ENCODE data around the gene SEMA3F. TPM values are rescaled to one million over a fixed set of nuclear protein-coding genes. Genes with fewer than 3 reads are reported as not detected.

SEMA3F gene
- total RNA-seq, 1 experiment from 2014 or later, result 69.6 TPM

GRCh38 chr3:50123394-50124051, 31.6 kb upstream of the SEMA3F start:
- BruUV-seq (replicated peaks), result no TSS peak
- DNase-seq (ENCODE audit: low read depth, low spot score) (no peak), ATAC-seq (no peak)
- no peaks in the 10 kb centered on the region for H3K36me3 ChIP-seq (ENCODE audit: control insufficient read depth, insufficient read depth, low read length)
- H3K4me1 ChIP-seq (ENCODE audit: control insufficient read depth, insufficient read depth, low read length), result peaks cover 40% of the 10 kb centered on the region
- ChIA-PET CTCF (interaction anchor here (1.0 kb wide), 1 partner anchor 148 kb away, joined by 3 read pairs; no protein-coding TSS in a partner anchor), POLR2A (no interaction called here)
- no peaks in the 10 kb centered on the region for H3K9me3 ChIP-seq (ENCODE audit: control insufficient read depth, insufficient read depth, low read depth, low read length)
- TF ChIP-seq POLR2AphosphoS5 (IDR thresholded peaks at IDR 0.05; ENCODE audit: low read depth, low read length) (no peak), TCF7L2 (IDR thresholded peaks at IDR 0.05; ENCODE audit: low read depth, low read length) (no peak), REST (IDR thresholded peaks at IDR 0.05; ENCODE audit: insufficient read depth in 1 of 2, low read depth in 2 of 2, low read length in 1 of 2) (no peak), SIN3A (IDR thresholded peaks at IDR 0.05; ENCODE audit: borderline replicate concordance, insufficient read depth, low read depth, low read length) (no peak), CTCF (IDR thresholded peaks at IDR 0.05) (no peak)
- H3K27ac ChIP-seq (ENCODE audit: low read length), result no peak overlapping the region; the same call in 1 of the 2 replicates
- no peak overlapping the region for H3K4me3 ChIP-seq (ENCODE audit: low read depth in 2 of 2, low read length in 2 of 2)
- no peaks in the 10 kb centered on the region for H3K27me3 ChIP-seq (ENCODE audit: control insufficient read depth, insufficient read depth, low read length)
- intact Hi-C loops (cut with micrococcal nuclease; ENCODE audit: unreplicated experiment), result no loop called here
- in situ Hi-C loops (cut with HindIII; ENCODE audit: low pct_unique_long_range_greater_than_20kb, low sequenced_read_pairs), result no loop called here

- Histone ChIP-seq H3K9me3 (ENCODE audit: control insufficient read depth, insufficient read depth, low read depth, low read length) (no peaks in the 10 kb centered on the region), H3K4me3 (ENCODE audit: low read depth in 2 of 2, low read length in 2 of 2) (no peak overlapping the region), H3K4me1 (ENCODE audit: control insufficient read depth, insufficient read depth, low read length) (peaks cover 40% of the 10 kb centered on the region), H3K36me3 (ENCODE audit: control insufficient read depth, insufficient read depth, low read length) (no peaks in the 10 kb centered on the region), H3K27ac (ENCODE audit: low read length) (no peak overlapping the region), H3K27me3 (ENCODE audit: control insufficient read depth, insufficient read depth, low read length) (no peaks in the 10 kb centered on the region)
- ChIA-PET POLR2A (no interaction called here), CTCF (interaction anchor here (0.6 to 1.0 kb wide), 2 partner anchors 102 to 148 kb away, joined by 3 read pairs; no protein-coding TSS in a partner anchor)
- peak; percentile 30 for ATAC-seq
- DNase-seq (ENCODE audit: low read depth, low spot score), result no peak
- in situ Hi-C loops (cut with HindIII; ENCODE audit: low pct_unique_long_range_greater_than_20kb, low sequenced_read_pairs) (no loop called here), intact Hi-C loops (cut with micrococcal nuclease; ENCODE audit: unreplicated experiment) (no loop called here)
- BruUV-seq (replicated peaks), result no TSS peak
- TF ChIP-seq SIN3A (IDR thresholded peaks at IDR 0.05; ENCODE audit: borderline replicate concordance, insufficient read depth, low read depth, low read length), result no peak
- no peak for TF ChIP-seq CTCF (IDR thresholded peaks at IDR 0.05)
- no peak for TF ChIP-seq POLR2AphosphoS5 (IDR thresholded peaks at IDR 0.05; ENCODE audit: low read depth, low read length)
- TF ChIP-seq TCF7L2 (IDR thresholded peaks at IDR 0.05; ENCODE audit: low read depth, low read length), result no peak
- no peak for TF ChIP-seq REST (IDR thresholded peaks at IDR 0.05; ENCODE audit: insufficient read depth in 1 of 2, low read depth in 2 of 2, low read length in 1 of 2)
Measured at GRCh38 chr3:50124052-50124799, 30.9 kb upstream of the SEMA3F start.
